Activated naive CD4-positive, alpha-beta T cell treated with anti-CD3 and anti-CD28 coated beads, Interleukin-2, amount 10 ng/mL, durations not matched to agents 7 days and 5 days (primary cell): ENCODE results near the gene TCF4.

Experiments
- CTCF ChIA-PET: fragments of 350-600 bp; sonication (Branson Sonifier 250); formaldehyde crosslinking; loops from one replicate; lab custom pipeline; 2021; ENCODE audit warnings: antibody characterized with exemption; lab: Charles Lee
- DNase-seq: peaks from one replicate; pipeline ENCODE4 v3.0.0-alpha.2; 2020
- H3K27ac Mint-ChIP-seq: one replicate; pipeline ENCODE4 v1.8.0; 2021; ENCODE audit warnings: mild to moderate bottlenecking, moderate library complexity, mixed read lengths
- H3K27me3 Mint-ChIP-seq: one replicate; pipeline ENCODE4 v1.8.0; 2021; ENCODE audit warnings: mild to moderate bottlenecking, mixed read lengths
- H3K36me3 Mint-ChIP-seq: one replicate; pipeline ENCODE4 v1.8.0; 2021; ENCODE audit warnings: mixed read lengths
- H3K4me1 Mint-ChIP-seq: one replicate; pipeline ENCODE4 v1.8.0; 2021; ENCODE audit warnings: mixed read lengths
- H3K4me3 Mint-ChIP-seq: one replicate; pipeline ENCODE4 v1.8.0; 2021; ENCODE audit warnings: mild to moderate bottlenecking, moderate library complexity, mixed read lengths
- H3K9me3 Mint-ChIP-seq: one replicate; pipeline ENCODE4 v1.8.0; 2021; ENCODE audit warnings: mixed read lengths

Gene TCF4

DNA sequence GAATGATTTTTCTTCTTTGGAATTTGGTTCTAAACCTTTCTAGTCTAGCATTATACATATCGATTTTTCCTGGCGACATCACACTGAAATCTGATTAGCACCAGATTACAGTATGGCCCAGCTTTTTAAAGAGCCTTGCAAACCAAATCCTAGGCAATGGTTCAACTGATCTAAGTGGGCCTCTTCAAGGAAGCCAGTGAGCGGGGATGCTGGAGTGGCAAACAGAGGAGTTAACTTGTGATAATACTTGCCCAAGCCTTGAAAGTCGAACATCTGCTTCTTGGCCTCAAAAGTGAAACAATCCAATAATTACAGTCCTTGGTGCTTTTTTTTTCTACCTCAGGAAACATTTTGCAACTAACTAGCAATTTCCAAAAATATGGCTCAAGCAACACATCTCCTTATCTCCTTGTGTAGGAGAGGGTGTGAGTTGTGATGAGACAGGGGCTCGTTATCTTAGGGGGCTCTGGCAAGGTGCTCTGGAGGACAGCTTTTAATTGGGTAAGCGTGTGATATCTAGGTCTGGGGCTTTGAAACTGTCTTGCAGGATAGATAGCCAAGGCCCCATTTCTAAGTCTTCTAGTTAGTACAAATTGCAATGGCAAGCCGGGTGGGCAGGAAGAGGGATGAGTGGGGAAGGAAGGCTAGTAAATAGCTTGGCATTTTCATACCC, 388.6 kb downstream of the TCF4 start:
- no peaks in the 10 kb centered on the region for H3K36me3 Mint-ChIP-seq
- H3K9me3 Mint-ChIP-seq = no peaks in the 10 kb centered on the region
- CTCF ChIA-PET = no interaction called here
- no peak overlapping the region for H3K4me3 Mint-ChIP-seq
- H3K4me1 Mint-ChIP-seq = no peaks in the 10 kb centered on the region
- no peak for DNase-seq
- H3K27ac Mint-ChIP-seq = no peak overlapping the region
- H3K27me3 Mint-ChIP-seq = no peaks in the 10 kb centered on the region

DNA sequence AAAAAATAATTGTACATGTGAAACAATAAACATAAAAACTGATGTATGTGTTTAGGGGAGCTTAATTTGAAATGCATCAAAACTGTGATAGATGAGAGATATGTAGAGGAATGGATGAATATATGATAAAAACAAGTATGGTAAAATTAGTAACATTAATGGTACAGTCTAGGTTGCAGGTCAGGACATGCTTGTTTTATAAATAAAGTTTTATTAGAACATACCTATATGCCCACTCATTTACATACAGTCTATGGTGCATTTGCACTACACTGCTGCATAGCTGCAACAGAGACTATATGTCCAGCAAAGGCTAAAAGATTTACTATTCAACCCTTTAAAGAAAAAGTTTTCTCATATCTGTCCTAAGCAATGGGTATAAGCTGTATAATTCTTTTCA, 392.1 kb downstream of the TCF4 start:
- H3K4me1 Mint-ChIP-seq = no peaks in the 10 kb centered on the region
- CTCF ChIA-PET = no interaction called here
- no peaks in the 10 kb centered on the region for H3K36me3 Mint-ChIP-seq
- H3K27ac Mint-ChIP-seq = no peak overlapping the region
- no peak for DNase-seq
- H3K4me3 Mint-ChIP-seq = no peak overlapping the region
- no peaks in the 10 kb centered on the region for H3K27me3 Mint-ChIP-seq
- no peaks in the 10 kb centered on the region for H3K9me3 Mint-ChIP-seq

DNA sequence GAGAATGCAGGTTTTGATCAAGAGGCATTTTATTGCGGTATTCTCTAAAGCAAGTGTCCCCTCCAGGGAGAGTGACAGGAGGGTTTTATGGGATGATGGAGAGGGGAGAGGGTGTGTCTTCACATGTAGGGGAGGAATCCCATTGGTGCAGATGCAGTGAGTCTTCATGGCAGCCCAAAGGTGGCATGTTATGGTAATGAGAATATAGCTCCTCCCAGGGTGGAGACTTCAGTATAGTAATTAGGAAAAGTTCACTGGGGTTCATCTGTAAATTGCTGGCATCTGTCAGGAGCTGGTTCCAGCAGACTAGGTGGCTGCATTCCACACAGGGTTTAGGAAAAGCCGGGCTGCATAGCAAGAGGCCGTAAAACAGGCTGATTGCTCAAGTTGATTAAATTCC, 398.0 kb downstream of the TCF4 start:
- H3K36me3 Mint-ChIP-seq = no peaks in the 10 kb centered on the region
- no peak for DNase-seq
- H3K4me3 Mint-ChIP-seq = no peak overlapping the region
- no peak overlapping the region for H3K27ac Mint-ChIP-seq
- no peaks in the 10 kb centered on the region for H3K27me3 Mint-ChIP-seq
- CTCF ChIA-PET = no interaction called here
- H3K4me1 Mint-ChIP-seq = no peaks in the 10 kb centered on the region
- H3K9me3 Mint-ChIP-seq = no peaks in the 10 kb centered on the region

DNA sequence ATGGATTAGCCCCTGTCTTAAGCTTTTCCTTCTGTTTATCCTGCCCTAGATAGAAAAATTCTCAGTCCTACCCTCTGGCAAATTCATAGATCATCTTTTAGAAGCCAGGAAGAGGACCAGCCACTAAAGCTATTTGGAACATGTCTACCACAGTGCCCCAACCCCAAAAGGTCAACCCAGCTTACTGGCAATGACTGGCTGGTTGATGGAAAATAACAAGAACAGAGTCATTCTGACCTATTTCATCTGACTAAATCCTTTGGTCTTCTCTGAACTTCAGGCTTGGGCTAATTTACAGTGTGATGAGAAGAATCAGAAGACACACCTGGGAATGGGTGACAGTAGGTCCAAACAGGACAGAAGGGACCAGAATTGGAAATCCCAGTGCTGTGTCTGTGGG, 401.4 kb downstream of the TCF4 start:
- H3K4me3 Mint-ChIP-seq = no peak overlapping the region
- H3K36me3 Mint-ChIP-seq = no peaks in the 10 kb centered on the region
- H3K4me1 Mint-ChIP-seq = no peaks in the 10 kb centered on the region
- CTCF ChIA-PET = no interaction called here
- H3K27ac Mint-ChIP-seq = no peak overlapping the region
- H3K9me3 Mint-ChIP-seq = no peaks in the 10 kb centered on the region
- H3K27me3 Mint-ChIP-seq = no peaks in the 10 kb centered on the region
- no peak for DNase-seq

DNA sequence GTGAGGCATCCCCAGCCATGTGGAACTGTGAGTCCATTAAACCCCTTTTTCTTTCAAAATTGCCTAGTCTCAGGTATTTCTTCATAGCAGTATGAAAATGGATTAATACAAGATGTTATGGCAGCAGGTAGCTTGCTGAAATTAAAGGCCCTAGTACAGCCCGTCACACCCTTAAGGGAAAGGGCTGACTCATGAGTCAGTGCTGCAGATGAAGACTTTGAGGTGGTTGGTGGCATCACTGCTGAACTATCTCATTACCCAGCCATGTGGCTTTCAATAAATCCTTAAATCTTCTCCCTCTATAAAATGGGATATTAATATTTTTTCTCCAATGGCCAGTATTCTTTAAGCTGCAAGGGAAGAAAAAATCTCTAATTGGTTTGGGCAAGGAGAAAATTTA, 402.6 kb downstream of the TCF4 start:
- Mint-ChIP-seq H3K36me3 (no peaks in the 10 kb centered on the region), H3K4me3 (no peak overlapping the region), H3K4me1 (no peaks in the 10 kb centered on the region), H3K9me3 (no peaks in the 10 kb centered on the region), H3K27ac (no peak overlapping the region), H3K27me3 (no peaks in the 10 kb centered on the region)
- CTCF ChIA-PET = no interaction called here
- DNase-seq = no peak

DNA sequence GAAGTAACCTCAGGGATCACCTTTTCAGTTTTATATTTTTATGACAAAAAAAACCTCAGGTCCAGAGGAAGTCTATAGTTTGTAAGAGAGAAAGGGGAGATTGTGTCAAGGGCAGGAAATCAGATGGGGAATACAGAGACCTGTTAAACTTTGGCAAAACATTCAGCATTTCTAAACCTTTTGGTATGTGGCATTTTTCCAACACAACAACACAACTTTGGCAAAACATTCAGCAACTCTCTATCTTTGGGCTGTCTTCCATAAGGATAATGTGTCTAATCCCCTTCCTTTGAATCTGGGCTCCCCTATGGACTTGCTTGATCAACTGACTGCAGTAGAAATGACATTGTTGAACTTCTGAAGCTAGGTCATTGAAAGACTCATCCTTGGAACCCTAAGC, 408.2 kb downstream of the TCF4 start:
- no peaks in the 10 kb centered on the region for H3K4me1 Mint-ChIP-seq
- no peaks in the 10 kb centered on the region for H3K36me3 Mint-ChIP-seq
- no peak for DNase-seq
- no peak overlapping the region for H3K4me3 Mint-ChIP-seq
- peaks cover 2% of the 10 kb centered on the region for H3K9me3 Mint-ChIP-seq
- CTCF ChIA-PET = no interaction called here
- no peak overlapping the region for H3K27ac Mint-ChIP-seq
- H3K27me3 Mint-ChIP-seq = no peaks in the 10 kb centered on the region

DNA sequence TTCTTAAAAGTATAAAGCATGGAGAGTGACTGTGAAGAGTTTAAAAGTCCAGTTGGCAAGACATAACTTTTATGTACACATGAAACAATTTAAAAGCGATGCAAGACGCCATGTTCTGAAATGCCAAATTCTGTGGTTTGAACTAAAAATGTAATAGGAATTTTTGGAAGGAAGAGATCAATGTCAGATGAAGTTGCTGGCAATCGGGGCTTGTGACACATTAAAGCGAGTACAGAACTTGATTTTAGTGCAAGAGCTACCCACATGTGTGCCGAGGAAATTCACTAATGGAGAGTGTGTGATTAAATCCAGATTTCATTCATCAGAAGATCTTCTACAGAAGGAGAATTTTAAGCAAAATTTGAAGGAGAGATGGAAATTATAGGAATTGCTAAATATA, 408.6 kb downstream of the TCF4 start:
- no peaks in the 10 kb centered on the region for H3K36me3 Mint-ChIP-seq
- CTCF ChIA-PET = no interaction called here
- DNase-seq = no peak
- no peak overlapping the region for H3K4me3 Mint-ChIP-seq
- H3K9me3 Mint-ChIP-seq = peaks cover 2% of the 10 kb centered on the region
- H3K27ac Mint-ChIP-seq = no peak overlapping the region
- no peaks in the 10 kb centered on the region for H3K4me1 Mint-ChIP-seq
- no peaks in the 10 kb centered on the region for H3K27me3 Mint-ChIP-seq

DNA sequence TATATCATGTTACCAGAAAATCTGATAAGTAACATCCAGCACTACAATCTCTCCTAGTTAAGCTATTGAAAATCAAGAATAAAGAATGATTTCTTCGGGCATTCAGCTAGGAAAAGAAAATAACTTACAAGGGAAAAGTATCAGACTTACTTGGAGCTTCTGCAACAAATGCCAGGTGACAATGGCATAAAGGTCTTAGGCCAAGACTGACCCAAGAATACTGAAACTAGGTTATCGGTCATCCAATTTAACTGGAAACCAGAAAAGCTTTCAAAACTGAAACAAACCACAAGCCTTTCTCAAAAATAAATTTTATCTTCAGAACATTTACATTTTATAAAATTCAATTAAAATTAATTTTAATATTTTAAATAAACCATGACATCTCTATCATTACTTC, 414.7 kb downstream of the TCF4 start:
- Mint-ChIP-seq H3K4me3 (no peak overlapping the region), H3K27me3 (no peaks in the 10 kb centered on the region), H3K9me3 (peaks cover 9% of the 10 kb centered on the region), H3K36me3 (no peaks in the 10 kb centered on the region), H3K27ac (no peak overlapping the region), H3K4me1 (no peaks in the 10 kb centered on the region)
- CTCF ChIA-PET = no interaction called here
- DNase-seq = no peak
